Activated CD8-positive, alpha-beta memory T cell treated with anti-CD3 and anti-CD28 coated beads, Interleukin-2, amount 50 U/mL, for 1 hour (primary cell): ENCODE data around the gene RPS16.

Experiments
- DNase-seq: peaks from one replicate; pipeline ENCODE4 v3.0.0-alpha.2; 2020; ENCODE audit errors: extremely low read depth

The RPS16 gene

DNA sequence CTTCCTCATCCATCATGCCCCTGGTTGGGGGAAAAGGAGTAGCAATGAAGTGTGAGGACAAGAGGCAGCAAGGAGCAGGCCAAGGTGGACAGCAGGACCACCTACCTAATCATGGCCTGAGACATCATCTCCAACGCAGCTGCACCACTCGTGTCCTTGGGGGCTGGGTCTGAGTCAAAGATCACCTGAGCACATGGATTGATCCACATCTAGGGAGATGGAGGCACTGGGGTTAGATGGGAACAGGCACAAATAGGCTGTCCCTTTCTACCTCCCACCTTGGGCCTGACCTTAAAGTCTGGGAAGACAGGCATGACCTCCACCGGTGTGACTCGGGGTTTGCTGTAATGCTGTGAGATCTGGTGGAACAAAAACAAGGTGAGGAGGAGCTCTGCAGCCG is 47.1 kb downstream of the RPS16 start:
- DNase-seq: no peak

- no peak for DNase-seq
Measured at GRCh38 chr19:39386557-39386956, 49.2 kb downstream of the RPS16 start.

DNA sequence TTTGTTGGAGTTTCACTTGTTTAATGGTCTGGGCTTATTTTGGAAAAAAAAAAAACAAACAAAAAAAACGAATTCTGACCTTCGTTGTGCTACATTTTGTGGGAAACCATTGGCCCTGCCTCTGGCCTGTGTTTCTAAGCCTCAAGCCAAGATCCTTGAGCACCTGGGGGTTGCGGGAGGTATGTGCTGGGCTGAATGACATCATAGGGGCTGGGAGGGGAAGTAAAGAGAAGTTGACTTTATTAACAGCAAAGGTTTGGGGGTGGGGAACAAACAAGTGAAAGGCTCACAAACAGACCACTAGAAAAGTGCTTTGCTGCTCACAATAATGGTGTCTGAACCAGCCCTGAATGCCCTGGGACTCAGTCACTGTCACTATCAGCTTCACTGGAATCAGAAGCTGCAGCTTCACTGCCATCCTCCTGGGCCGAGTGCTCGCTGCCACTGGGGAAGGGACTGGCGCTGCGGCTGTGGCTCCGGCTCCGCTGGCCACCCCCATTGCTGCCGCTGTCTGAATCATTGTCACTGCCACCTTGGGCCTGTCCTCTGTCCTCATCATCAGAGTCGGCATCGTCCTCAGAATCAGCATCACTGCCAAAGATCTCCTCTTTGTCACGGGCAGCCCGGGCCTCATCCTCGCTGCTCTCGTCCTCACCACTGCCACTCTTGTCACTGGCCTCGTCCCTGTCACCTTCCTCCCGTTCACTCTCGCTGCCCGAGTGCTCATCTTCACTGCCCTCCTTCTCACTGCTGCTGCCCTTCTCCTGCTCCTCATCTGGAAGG is 49.9 kb downstream of the RPS16 start:
- DNase-seq: no peak

DNA sequence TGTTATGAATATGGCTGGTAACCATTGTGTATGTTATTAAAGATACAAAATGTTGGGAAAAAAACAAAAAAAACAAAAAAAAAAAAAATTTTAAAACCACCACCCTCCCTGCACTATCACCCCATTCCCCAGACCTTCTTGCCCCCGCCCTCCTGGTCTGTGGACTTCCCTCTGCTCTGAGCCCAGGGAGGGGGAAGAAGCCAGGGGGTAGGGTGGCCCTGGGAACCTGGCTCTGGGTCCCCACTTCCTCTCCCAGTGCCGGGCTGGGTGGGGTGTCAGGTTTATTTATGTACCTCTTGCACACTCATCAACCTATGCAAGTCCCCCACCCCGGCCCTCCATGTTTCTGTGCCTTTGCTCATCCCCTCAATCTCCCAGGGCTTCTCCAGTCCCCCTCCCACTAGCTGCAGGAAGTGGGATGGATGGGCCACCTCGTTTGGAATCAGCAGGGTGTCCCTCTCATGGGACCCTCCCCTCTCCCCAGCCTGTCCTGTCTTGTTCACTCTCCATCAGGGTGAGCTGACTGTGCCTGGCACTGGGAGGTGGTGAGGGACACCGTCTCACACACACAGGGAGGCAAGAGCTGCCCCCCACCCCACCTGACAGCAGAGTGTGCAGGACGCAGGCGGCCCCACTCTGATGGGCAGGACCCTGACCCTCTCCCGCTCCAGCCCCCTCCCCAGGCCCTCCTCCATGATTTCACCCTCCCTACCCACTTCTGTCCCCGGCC is 50.7 kb downstream of the RPS16 start:
- DNase-seq: no peak
